NCI-H2227 (cell line): ENCODE results near the gene RSRC1.
"Not testable (repeated sequence)": the region's sequence is repeated elsewhere in the genome, so short reads cannot be mapped to it uniquely, and the experiment has no call there.

ENCODE experiments used
- DNase-seq: peaks from one replicate; lab custom pipeline; 2025; ENCODE audit not compliant: unreplicated experiment; lab: John Stamatoyannopoulos, UW

Gene RSRC1

DNA sequence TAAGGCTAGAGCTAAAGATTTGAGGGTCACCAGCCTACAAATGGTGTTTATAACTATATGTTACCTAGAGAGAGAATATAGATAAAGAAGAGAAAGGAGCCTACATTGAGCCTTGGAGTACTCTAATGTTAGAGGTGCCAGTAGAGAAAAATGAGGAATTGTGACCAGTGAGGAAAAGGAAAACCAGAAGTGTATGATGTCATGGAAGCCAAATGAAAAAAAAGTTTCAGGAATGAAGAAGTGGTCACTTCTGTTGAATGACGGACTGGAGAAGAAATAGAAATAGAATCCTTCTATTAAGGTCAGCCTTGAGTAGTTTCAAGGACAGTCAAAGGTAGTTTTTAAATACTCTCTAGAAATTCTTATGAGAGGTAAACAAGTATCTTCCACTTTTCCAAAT lies 409.9 kb downstream of the RSRC1 start:
- DNase-seq: no peak

DNA sequence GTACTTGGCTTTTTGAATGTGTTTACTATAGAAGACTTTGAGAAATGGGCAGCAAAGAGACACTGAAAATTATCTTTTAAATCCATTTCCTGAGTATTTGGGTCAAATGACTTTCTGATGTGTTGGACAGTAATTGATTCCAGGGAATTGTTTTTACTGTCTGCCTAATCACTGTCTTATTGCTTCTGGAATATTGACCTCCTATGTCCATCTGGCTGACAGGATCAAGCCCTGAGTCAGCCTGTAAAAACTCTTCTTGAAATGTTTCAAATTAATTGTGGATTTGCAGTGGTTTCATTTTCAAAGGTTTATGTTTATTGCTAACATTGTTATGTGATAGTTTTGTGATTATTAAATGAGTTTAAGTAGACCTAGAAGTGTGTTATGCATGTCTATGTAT lies 410.5 kb downstream of the RSRC1 start:
- no peak for DNase-seq

DNA sequence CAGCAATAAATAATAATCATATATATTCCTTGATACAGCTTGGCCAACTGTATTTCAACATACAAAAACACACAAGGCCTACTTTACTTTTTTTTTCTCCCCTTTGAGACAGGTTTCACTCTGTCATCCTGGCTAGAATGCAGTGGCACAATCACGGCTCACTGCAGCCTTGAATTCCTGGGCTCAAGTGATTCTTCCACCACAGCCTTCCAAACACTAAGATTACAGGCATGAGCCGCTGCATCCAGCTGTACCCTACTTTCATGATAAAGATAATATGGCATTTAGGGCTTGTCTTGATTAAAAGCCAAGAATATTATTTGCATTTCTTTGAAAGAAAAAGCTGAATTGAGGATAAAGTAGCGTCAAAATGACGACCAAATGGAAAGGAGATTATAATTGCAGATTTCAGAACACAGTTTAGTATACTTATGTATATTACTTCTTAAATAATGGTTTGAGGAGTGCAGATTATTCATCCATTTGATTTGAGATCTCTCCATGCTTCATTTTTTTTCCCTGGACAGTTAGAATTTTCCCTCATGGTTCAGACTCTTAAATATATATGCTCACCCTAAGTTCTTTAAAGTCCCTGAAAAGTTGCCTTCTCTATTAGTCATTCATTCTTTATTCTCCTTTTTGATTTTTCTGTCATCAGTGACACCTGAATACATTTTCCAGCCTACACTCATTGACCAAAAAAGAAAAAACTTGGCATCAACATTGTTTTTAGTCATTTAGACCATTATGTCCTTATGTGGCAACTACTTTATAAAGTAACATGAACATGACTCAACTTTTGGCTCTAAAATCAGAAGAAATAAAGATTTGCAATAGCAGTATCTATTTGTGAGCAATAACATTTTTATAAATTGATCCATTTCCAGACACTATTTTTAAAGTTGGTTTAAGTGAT lies 412.6 kb downstream of the RSRC1 start:
- DNase-seq: no peak

DNA sequence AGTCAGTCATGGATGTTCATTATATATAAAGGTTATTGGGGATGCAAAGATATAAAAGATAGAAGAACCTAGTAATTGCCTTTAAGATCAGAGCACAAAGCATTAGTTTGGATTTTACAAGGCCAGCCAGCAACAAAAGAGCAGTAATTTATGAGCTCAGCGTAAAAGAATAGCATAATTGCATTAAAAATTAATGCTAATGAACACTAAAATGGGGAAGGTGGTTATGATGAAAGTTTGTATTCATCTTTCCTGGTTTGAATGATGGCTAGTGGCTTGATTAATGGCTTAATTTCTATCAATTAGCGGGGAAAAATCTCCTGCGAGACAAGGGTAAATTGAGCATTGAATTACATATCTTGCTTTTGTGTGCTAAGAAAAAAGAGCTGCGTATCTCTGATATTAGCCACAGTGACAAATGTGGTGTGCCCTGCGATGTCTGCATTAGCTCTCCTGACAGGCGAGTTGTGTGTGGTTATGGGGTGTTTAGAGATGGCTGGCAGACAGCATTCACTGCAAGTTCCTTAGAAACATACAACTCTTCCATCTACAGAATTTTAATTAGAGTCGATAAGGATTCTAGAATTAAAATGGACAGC lies 418.3 kb downstream of the RSRC1 start:
- DNase-seq: no peak

DNA sequence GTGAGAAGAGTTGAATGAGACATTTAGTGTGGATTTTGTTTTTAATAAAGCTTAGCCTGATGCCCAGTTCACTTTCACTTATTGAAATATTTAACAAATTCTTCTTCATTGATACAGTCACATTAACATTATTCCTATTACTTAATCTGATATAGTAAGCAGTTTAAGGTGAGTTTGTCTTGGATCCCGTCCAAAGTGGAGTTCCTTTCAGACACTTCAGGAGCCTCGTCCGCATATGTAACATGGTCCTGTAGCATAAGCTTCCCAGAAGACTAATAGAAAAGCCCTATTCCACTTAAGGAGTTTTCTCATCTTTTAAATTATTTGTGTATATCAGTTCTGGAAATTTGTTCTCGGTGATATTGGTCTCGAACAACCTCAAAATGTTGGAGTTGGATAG lies 421.4 kb downstream of the RSRC1 start:
- DNase-seq: no peak

DNA sequence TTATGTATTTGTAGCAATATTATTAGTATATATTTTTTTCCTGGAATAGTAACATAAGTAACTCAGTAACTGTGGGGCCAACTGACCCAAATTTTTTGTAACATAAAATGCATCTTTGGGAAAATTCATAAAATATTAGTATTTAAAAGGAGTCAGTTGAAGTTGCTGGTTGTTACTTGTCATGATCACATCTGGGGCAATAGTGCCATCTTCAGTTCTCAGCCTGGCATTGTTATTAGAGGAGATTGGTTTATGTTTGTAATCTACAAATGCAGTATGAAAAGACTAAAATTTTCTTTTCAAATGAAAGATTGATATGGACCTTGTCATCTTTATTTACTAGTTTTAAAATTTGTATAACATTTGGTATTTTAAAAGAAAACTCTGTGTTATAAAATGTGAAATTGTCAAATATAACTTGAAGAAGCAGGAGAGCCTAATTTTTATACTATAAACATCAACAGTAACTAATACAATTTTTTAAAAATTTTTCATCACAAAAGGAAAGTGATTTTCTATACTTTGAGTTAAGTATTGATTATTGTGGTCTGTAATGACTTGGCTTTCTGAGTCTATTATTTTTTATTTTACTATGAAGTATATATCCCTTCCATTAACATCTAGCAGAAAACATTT lies 422.3 kb downstream of the RSRC1 start:
- peak; percentile 20 for DNase-seq

DNA sequence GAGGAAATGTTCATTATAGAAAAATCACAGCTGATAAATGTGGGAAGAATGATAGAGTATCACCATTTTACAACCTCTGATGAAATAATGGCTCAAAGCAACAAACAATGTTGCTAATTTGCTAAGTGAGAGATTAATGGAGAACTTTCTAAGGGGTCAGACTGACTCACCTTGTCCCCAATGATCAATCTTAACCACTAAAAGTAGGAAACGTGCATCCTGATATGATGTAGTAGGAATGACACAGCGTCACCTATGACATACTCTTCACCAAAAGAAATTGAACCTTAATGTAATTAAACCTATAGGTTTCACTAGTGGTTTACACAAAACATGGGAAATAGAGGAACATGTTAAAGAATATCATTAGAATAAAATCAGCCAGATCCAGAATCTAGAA lies 426.0 kb downstream of the RSRC1 start:
- DNase-seq: no peak

DNA sequence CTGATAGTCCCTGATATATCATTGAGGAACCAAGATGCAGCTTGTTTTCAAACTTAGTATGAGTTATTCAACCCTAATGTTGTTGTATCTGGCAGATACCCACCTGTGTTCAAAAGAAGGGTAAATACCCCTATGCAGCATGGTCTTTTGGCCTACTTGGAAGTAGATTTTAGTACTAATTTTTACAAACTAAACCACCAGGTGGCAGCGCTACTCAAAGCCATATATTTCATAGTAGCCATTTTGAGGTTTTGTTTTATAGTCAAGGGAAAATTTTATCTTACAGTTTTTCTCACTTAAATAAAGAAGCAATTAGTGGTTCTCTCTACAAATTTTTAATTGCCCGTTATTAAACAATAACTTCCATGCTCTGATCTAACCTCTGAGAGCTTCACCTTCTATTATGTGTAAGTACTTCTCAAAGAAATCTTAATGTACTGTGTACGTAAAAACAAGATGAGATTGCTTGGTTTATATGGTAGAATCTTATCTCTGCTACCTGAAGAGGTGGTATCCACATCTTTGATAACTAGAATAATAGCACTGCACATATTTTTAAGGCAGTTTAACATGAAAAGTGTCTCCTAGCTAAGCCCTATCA lies 429.6 kb downstream of the RSRC1 start:
- DNase-seq: peak; percentile 62

DNA sequence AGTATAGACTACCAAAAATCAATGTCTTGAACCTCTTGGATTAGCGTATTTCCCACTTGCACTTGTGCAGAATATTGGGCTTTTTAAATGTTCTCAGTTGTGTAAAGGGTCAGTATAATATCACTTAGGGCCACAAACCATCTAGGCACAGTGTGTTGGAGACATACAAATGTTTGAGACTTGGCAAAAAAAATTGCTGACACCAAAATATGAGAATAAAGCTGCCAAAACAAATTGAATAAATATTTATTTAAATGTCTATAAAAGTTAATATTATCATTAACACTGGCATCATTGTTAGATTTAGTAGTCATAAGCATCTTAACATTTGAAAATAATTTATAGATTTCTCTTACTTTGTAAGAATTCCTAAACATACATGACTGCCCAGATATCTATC lies 430.2 kb downstream of the RSRC1 start:
- DNase-seq: no peak

DNA sequence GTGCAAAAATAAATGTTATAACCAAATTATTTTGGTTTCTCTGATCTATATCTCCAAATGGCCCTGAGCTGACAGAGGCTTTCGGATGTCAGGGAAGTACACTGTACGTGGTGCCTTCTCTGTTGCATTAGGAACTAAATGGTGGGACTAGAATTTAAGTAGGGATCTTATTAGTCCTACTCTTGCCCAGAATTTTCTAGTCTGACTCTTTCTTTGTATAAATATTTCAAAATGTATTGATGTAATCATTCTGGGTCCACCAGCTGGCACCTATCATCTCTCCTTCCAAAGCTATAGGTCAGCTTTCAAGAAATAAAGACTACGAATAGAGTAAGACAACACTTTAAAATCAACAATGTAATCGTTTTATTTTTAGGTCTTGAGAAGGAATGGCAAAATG lies 438.8 kb downstream of the RSRC1 start:
- DNase-seq: no peak

DNA sequence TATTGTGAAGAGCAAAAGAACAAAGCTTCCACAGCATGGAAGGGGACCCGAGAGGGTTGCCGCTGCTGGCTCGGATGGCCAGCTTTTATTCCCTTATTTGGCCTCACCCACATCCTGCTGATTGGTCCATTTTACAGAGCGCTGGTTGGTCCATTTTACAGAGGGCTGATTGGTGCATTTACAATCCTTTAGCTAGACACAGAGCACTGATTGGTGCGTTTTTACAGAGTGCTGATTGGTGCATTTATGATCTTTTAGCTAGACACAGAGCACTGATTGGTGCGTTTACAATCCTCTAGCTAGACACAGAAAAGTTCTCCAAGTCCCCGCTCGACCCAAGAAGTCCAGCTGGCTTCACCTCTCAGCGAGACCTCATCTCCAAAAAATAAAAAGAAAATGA lies 440.0 kb downstream of the RSRC1 start:
- not testable (repeated sequence) for DNase-seq

DNA sequence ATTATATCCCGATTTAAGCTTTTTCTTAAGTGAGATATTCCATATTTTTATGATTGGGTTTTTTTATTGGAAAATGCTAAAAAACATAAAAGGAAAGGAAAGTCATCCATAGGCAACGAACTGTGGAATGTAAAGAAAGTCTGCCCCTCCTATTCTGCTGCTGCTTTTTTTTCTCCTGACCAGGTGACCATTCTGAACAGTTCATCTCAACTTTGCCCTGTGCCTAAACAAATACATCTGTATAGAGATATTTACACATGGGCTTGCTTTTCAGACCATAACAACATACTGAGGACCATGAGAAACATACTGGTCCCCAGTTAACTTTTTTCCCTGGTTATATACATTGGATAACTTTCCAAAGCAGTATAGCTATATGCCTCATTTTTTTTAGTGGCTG lies 442.2 kb downstream of the RSRC1 start:
- no peak for DNase-seq

DNA sequence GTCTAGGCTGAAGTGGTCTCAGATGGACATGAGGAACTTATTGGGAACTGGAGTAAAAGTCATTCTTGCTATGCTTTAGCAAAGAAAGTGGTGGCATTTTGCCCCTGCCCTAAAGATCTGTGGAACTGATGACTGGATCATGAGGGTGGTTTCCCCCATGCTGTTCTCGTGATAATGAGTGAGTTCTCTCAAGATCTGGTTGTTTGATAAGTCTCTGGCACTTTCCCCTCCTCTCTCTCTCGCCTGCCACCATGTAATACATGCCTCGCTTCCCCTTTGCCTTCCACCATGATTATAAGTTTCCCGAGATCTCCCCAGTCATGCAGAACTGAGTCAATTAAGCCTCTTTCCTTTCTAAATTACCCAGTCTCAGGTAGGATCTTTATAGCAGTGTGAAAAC lies 449.6 kb downstream of the RSRC1 start:
- DNase-seq: no peak

DNA sequence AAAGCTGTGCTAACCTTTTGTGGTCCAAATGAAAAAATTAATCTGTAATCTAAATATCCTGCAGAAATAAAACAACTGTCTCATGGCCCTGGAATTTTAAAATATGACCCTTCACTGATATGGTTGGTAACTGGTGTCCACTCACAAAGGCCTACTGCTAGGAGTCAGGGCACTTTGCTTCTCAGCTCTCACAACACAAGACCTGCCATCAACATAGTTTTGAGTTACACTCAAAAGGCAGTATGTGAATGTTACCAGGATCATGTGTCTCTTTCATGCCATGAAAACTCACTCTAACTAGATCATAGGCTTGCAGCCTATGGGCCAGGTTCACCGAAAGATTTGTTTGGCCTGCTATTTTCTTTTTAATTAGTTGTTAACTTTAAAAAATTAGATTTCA lies 451.1 kb downstream of the RSRC1 start:
- DNase-seq: no peak

DNA sequence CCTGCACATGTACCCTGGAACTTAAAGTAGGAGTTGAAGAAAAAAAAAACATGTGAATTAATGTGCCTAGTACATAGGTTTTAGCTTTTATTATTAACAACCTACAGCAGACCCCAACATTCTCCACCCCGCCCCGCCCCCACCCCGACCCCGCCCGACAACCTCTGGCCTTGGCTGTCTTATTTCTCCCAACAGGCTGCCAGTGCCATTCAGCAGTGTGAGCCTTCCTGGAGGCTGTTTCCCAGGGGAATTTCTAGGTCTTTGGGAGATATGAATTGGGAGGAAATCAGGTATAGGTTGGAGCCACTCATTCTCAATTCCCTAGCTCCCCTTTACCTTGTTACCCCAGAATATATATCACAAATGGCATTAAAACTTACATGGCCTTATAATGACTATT lies 452.8 kb downstream of the RSRC1 start:
- no peak for DNase-seq

DNA sequence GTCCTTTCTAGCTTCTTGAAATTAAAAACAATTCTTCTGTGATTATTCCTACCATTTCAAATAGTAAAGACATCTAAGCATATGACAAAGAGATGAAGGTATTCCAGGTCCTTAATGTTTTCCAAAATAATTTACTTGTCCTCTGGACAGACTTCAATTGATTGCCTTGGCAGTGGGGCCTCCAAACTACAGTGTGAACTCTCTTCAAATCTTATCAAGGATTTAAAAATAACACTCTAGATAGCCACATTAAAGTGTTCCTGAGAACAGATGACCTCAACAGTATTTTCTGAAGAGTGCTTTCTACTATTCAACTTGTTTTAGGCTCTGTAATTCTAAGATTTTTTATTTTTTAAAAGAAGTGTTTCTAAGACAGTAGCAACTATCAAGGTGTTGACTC lies 453.2 kb downstream of the RSRC1 start:
- DNase-seq: no peak

DNA sequence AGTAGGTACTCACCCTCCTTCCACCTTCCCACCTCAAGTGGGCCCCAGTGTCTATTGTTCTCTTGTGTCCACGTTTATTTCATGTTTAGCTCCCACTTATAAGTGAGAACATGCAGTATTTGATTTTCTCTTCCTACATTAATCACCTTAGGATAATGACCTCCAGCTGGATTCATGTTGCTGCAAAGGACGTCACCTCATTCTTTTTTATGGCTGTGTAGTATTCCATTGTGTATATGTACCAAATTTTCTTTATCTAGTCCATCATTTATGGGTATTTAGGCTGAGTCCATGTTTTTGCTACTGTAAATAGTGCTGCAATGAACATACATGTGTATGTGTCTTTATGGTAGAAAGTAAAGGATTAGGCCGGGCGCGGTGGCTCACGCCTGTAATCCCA lies 455.2 kb downstream of the RSRC1 start:
- no peak for DNase-seq

DNA sequence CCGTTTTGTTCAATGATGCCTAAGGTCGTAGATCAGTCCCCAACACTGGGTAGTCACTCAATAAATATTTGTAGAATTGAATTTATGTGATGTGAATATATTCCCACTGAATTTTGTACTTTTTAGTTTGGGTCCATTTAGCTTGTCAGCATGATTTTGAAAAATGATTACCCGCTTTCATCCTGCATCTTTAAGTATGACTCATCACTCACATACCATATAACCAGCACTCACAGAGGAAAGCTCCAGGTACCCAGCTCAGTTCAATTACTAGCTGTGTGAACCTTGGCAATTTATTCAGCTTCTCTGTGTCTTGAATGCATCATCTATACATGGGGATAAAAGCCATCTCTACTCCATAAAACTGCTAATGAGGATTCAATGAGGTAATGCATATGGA lies 458.9 kb downstream of the RSRC1 start:
- no peak for DNase-seq

DNA sequence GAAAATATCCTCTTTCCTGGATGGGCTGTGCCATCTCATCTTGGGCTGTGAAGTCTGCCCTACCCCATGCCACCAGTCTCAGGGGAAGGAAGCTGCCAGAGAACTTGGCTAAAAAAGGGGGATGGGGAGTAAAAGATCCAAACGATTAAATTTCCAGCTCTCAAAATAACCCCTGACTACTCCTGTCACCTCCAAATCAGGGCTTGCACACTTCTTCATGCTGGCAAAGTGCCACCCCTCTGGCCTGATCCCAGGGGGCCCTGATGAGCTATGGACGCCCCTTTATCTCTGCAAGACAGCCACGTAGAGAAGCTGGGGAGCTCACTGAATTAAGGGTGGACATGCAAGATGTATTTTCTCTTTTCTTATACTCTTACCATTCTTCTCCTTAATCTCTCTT lies 459.9 kb downstream of the RSRC1 start:
- no peak for DNase-seq

DNA sequence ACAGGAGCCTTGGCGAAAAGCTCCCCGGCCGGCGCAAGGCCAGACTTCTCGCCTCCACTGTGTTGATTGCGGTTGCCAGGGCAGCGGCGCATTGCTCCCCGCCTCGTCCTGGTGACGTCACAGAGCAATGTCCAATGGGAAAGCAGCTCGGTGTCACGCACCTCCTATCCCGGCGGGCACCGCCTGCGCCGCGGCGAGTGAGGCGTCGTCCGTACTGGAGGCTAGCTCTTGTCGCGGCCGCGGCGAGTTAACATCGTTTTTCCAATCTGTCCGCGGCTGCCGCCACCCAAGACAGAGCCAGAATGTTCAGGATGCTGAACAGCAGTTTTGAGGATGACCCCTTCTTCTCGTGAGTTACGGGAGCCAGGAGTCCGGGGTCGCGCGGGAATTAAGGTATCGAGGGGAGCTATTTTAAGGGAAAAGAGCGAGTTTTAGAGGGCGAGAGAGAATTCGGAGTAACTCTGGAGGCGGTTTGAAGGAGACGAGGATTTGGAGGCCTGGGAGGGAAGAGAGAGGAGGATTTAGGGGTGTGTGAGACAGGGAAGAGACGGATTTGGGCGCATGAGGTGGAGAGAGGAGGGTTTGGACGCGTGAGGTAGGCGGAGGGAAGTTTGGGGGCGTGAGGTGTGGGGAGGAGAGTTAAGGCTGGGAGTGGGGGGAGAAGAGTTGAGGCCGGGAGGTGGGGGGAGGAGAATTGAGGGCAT lies 461.3 kb downstream of the RSRC1 start, which contains the start of gene MLF1:
Gene MLF1 (plus strand): TSS at position 196 of the 704 bp plus-strand sequence. CDS start 107 bp downstream, at position 303.
- peak; percentile 95 for DNase-seq
